ENCODE measurements around the gene PLXNB1. TPM values are rescaled to one million over a fixed set of nuclear protein-coding genes. Genes with fewer than 3 reads are reported as not detected.

PLXNB1 gene
- total RNA-seq, 1 experiment from 2014 or later: 97.7 TPM

- intact Hi-C loops (cut with micrococcal nuclease; ENCODE audit: unreplicated experiment): no loop called here
- Histone ChIP-seq H3K79me2 (ENCODE audit: low read depth) (no peaks in the 10 kb centered on the region), H3F3A (ENCODE audit: insufficient read depth, low read depth) (no peaks in the 10 kb centered on the region), H3K27me3 (ENCODE audit: insufficient read depth, low read depth) (no peaks in the 10 kb centered on the region), H3K4me1 (replicated peaks; ENCODE audit: insufficient read depth) (no peaks in the 10 kb centered on the region), H3K4me3 (no peak overlapping the region), H4K20me1 (ENCODE audit: insufficient read depth) (no peaks in the 10 kb centered on the region), H2AFZ (no peak overlapping the region), H3K36me3 (ENCODE audit: low read depth) (no peaks in the 10 kb centered on the region), H3K9me2 (ENCODE audit: insufficient read depth) (no peaks in the 10 kb centered on the region), H3K9me3 (ENCODE audit: insufficient read depth, low read depth) (no peaks in the 10 kb centered on the region), H3K4me2 (no peak overlapping the region), H3K27ac (no peak overlapping the region)
- no TSS peak for BruUV-seq (replicated peaks)
- TF ChIP-seq EZH2 (IDR thresholded peaks at IDR 0.05; ENCODE audit: low read depth): no peak
- no peak for TF ChIP-seq CTCF (conservative IDR thresholded peaks at IDR 0.05)
- no peak for DNase-seq
- ChIA-PET CTCF (interaction anchor here (0.6 kb wide), 1 partner anchor 211 kb away, joined by 3 read pairs; no protein-coding TSS in a partner anchor), POLR2A (ENCODE audit: unreplicated experiment) (no interaction called here)
Measured at GRCh38 chr3:48416091-48416505, 13.8 kb downstream of the PLXNB1 start.

- no TSS peak for BruUV-seq (replicated peaks)
- CTCF ChIA-PET: interaction anchor here (0.6 kb wide), 1 partner anchor 210 kb away, joined by 3 read pairs; no protein-coding TSS in a partner anchor
- H3K9me3 ChIP-seq (ENCODE audit: insufficient read depth, low read depth): no peaks in the 10 kb centered on the region
- no peak for DNase-seq
- no peaks in the 10 kb centered on the region for H3K36me3 ChIP-seq (ENCODE audit: low read depth)
- H3K4me1 ChIP-seq (replicated peaks; ENCODE audit: insufficient read depth): no peaks in the 10 kb centered on the region
- POLR2A ChIA-PET (ENCODE audit: unreplicated experiment): no interaction called here
- H3K9me2 ChIP-seq (ENCODE audit: insufficient read depth): no peaks in the 10 kb centered on the region
- no peaks in the 10 kb centered on the region for H3F3A ChIP-seq (ENCODE audit: insufficient read depth, low read depth)
- H3K4me3 ChIP-seq: no peak overlapping the region
- H3K79me2 ChIP-seq (ENCODE audit: low read depth): no peaks in the 10 kb centered on the region
- TF ChIP-seq CTCF (conservative IDR thresholded peaks at IDR 0.05) (no peak), EZH2 (IDR thresholded peaks at IDR 0.05; ENCODE audit: low read depth) (no peak)
- no peak overlapping the region for H3K4me2 ChIP-seq
- H3K27ac ChIP-seq: no peak overlapping the region
- H3K27me3 ChIP-seq (ENCODE audit: insufficient read depth, low read depth): no peaks in the 10 kb centered on the region
- no peak overlapping the region for H2AFZ ChIP-seq
- intact Hi-C loops (cut with micrococcal nuclease; ENCODE audit: unreplicated experiment): no loop called here
- H4K20me1 ChIP-seq (ENCODE audit: insufficient read depth): no peaks in the 10 kb centered on the region
Measured at GRCh38 chr3:48415251-48415953, 14.5 kb downstream of the PLXNB1 start.

- intact Hi-C loops (cut with micrococcal nuclease; ENCODE audit: unreplicated experiment): no loop called here
- POLR2A ChIA-PET (ENCODE audit: unreplicated experiment): no interaction called here
- CTCF ChIA-PET: no interaction called here
- H3K4me3 ChIP-seq: no peak overlapping the region
- H3K9me2 ChIP-seq (ENCODE audit: insufficient read depth): no peaks in the 10 kb centered on the region
- no peak for TF ChIP-seq CTCF (conservative IDR thresholded peaks at IDR 0.05)
- no peak for TF ChIP-seq EZH2 (IDR thresholded peaks at IDR 0.05; ENCODE audit: low read depth)
- H4K20me1 ChIP-seq (ENCODE audit: insufficient read depth): no peaks in the 10 kb centered on the region
- H3K4me1 ChIP-seq (replicated peaks; ENCODE audit: insufficient read depth): no peaks in the 10 kb centered on the region
- no peaks in the 10 kb centered on the region for H3F3A ChIP-seq (ENCODE audit: insufficient read depth, low read depth)
- H3K79me2 ChIP-seq (ENCODE audit: low read depth): no peaks in the 10 kb centered on the region
- H3K36me3 ChIP-seq (ENCODE audit: low read depth): no peaks in the 10 kb centered on the region
- no TSS peak for BruUV-seq (replicated peaks)
- no peaks in the 10 kb centered on the region for H3K27me3 ChIP-seq (ENCODE audit: insufficient read depth, low read depth)
- H3K27ac ChIP-seq: no peak overlapping the region
- DNase-seq: no peak
- H3K4me2 ChIP-seq: no peak overlapping the region
- no peak overlapping the region for H2AFZ ChIP-seq
- H3K9me3 ChIP-seq (ENCODE audit: insufficient read depth, low read depth): no peaks in the 10 kb centered on the region
Measured at GRCh38 chr3:48414376-48415250, 15.3 kb downstream of the PLXNB1 start.

Data from PC-9 (cell line).